ENCODE results near the gene CSTF1.

CSTF1 gene

GRCh38 chr20:56380375-56380774 is 12.1 kb upstream of the CSTF1 start:
- Histone ChIP-seq H3K9me3 (ENCODE audit: insufficient read depth, low read depth, low read length) (no peaks in the 10 kb centered on the region), H3K4me3 (ENCODE audit: low read length, poor library complexity, severe bottlenecking) (no peak overlapping the region), H3K36me3 (ENCODE audit: insufficient read depth, low read length) (peaks cover 86% of the 10 kb centered on the region), H3F3A (ENCODE audit: low read depth) (no peaks in the 10 kb centered on the region), H3K4me1 (ENCODE audit: insufficient read depth, low read length, poor library complexity, severe bottlenecking) (peaks cover 39% of the 10 kb centered on the region), H3K79me2 (ENCODE audit: insufficient read depth, low read length) (peaks cover 90% of the 10 kb centered on the region), H3K9me2 (replicated peaks; ENCODE audit: low read depth, low read length) (no peaks in the 10 kb centered on the region), H2AFZ (ENCODE audit: low read length) (no peak overlapping the region), H3K27me3 (ENCODE audit: insufficient read depth, low read length, poor library complexity, severe bottlenecking) (no peaks in the 10 kb centered on the region), H3K4me2 (ENCODE audit: low read depth, low read length, poor library complexity, severe bottlenecking) (no peak overlapping the region), H4K20me1 (ENCODE audit: insufficient read depth, low read length, poor library complexity, severe bottlenecking) (peaks cover 39% of the 10 kb centered on the region), H3K9ac (ENCODE audit: low read depth, low read length, poor library complexity, severe bottlenecking) (no peak overlapping the region)
- TF ChIP-seq EZH2phosphoT487 (IDR thresholded peaks at IDR 0.05; ENCODE audit: borderline replicate concordance) (no peak), CTCF (conservative IDR thresholded peaks at IDR 0.05; ENCODE audit: low read length) (no peak)

- Histone ChIP-seq H3K36me3 (ENCODE audit: insufficient read depth, low read length) (peaks cover 84% of the 10 kb centered on the region), H3K9me2 (replicated peaks; ENCODE audit: low read depth, low read length) (no peaks in the 10 kb centered on the region), H3K9ac (ENCODE audit: low read depth, low read length, poor library complexity, severe bottlenecking) (no peak overlapping the region), H3K4me2 (ENCODE audit: low read depth, low read length, poor library complexity, severe bottlenecking) (peak overlapping the region; percentile 48), H3K79me2 (ENCODE audit: insufficient read depth, low read length) (peaks cover 90% of the 10 kb centered on the region), H3K4me1 (ENCODE audit: insufficient read depth, low read length, poor library complexity, severe bottlenecking) (peaks cover 48% of the 10 kb centered on the region), H2AFZ (ENCODE audit: low read length) (no peak overlapping the region), H3K4me3 (ENCODE audit: low read length, poor library complexity, severe bottlenecking) (no peak overlapping the region), H3K27me3 (ENCODE audit: insufficient read depth, low read length, poor library complexity, severe bottlenecking) (no peaks in the 10 kb centered on the region), H3K9me3 (ENCODE audit: insufficient read depth, low read depth, low read length) (no peaks in the 10 kb centered on the region), H4K20me1 (ENCODE audit: insufficient read depth, low read length, poor library complexity, severe bottlenecking) (peaks cover 28% of the 10 kb centered on the region), H3F3A (ENCODE audit: low read depth) (no peaks in the 10 kb centered on the region)
- TF ChIP-seq EZH2phosphoT487 (IDR thresholded peaks at IDR 0.05; ENCODE audit: borderline replicate concordance) (no peak), CTCF (conservative IDR thresholded peaks at IDR 0.05; ENCODE audit: low read length) (no peak)
Measured at GRCh38 chr20:56381501-56381900, 10.9 kb upstream of the CSTF1 start.

GRCh38 chr20:56382696-56383095 is 9.7 kb upstream of the CSTF1 start:
- no peak overlapping the region for H3K9ac ChIP-seq (ENCODE audit: low read depth, low read length, poor library complexity, severe bottlenecking)
- no peak overlapping the region for H2AFZ ChIP-seq (ENCODE audit: low read length)
- no peaks in the 10 kb centered on the region for H3K9me2 ChIP-seq (replicated peaks; ENCODE audit: low read depth, low read length)
- H3K4me3 ChIP-seq (ENCODE audit: low read length, poor library complexity, severe bottlenecking): no peak overlapping the region
- no peaks in the 10 kb centered on the region for H3F3A ChIP-seq (ENCODE audit: low read depth)
- peaks cover 83% of the 10 kb centered on the region for H3K36me3 ChIP-seq (ENCODE audit: insufficient read depth, low read length)
- H3K4me1 ChIP-seq (ENCODE audit: insufficient read depth, low read length, poor library complexity, severe bottlenecking): peaks cover 54% of the 10 kb centered on the region
- peak overlapping the region; percentile 83 for H3K4me2 ChIP-seq (ENCODE audit: low read depth, low read length, poor library complexity, severe bottlenecking)
- no peaks in the 10 kb centered on the region for H3K27me3 ChIP-seq (ENCODE audit: insufficient read depth, low read length, poor library complexity, severe bottlenecking)
- TF ChIP-seq EZH2phosphoT487 (IDR thresholded peaks at IDR 0.05; ENCODE audit: borderline replicate concordance) (no peak), CTCF (conservative IDR thresholded peaks at IDR 0.05; ENCODE audit: low read length) (no peak)
- no peaks in the 10 kb centered on the region for H3K9me3 ChIP-seq (ENCODE audit: insufficient read depth, low read depth, low read length)
- H4K20me1 ChIP-seq (ENCODE audit: insufficient read depth, low read length, poor library complexity, severe bottlenecking): peaks cover 29% of the 10 kb centered on the region
- H3K79me2 ChIP-seq (ENCODE audit: insufficient read depth, low read length): peaks cover 89% of the 10 kb centered on the region
